ENCODE measurements around the gene SCN5A. TPM values are rescaled to one million over a fixed set of nuclear protein-coding genes. Genes with fewer than 3 reads are reported as not detected.

Gene SCN5A
- total RNA-seq = 239 TPM
- long read RNA-seq, partial matches to known transcripts = 119 of 315 reads
- long read RNA-seq, other reads (novel, unspliced or antisense) = 196 of 315 reads

DNA sequence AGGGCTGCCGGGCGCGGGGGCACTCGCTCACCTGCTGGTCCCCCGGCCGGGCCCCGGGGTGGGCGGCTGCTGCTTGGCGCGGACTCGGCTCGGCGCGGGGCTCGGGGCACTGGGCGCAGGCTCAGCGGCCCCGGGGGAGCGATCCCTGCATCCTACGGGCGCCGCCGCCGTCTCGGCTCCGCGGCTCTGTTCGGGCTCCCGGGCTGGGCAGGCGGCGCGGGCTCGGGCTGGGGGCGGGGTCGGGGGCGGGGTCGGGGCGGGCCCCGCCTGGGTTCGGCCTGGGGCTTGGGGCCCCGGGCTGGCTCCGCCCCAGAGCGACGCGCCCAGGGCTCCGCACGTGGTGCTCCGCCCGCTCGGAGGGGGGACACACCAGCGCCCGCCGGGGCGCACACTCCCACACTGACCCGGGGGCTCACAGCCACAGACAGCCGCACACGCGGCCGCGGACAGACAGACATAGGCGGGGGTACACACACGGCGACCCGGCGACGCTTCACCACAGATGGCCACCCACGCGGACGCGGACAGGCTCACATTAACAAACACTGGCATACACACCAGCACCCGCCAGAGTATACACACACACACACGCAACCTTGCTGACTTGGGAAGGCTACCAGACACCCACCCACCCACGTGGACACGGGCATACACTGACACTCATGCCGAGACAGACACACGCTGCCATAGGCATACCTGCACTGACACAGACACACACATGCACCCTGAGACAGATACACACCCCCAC lies at the start of gene SCN5A:
Gene SCN5A, minus strand, starts transcription at position 188 of the 748 bp plus-strand sequence. CDS start 16,380 bp downstream, outside the sequence.
- Histone ChIP-seq H3K27me3 (ENCODE audit: low read depth) (peaks cover 60% of the 10 kb centered on the region), H3K27ac (replicated peaks) (peak within 1 kb of the TSS; percentile 93), H3K36me3 (no peaks in the 10 kb centered on the region), H3K9me3 (replicated peaks) (no peaks in the 10 kb centered on the region), H3K4me3 (peak within 1 kb of the TSS; percentile 80), H3K4me1 (peaks cover 48% of the 10 kb centered on the region)
- peak; percentile 55 for DNase-seq
- intact Hi-C loops (cut with micrococcal nuclease) = loop anchor here (5.0 kb wide), 1 partner anchor 122 kb away; no protein-coding TSS in a partner anchor
- TF ChIP-seq, protein P1, sequence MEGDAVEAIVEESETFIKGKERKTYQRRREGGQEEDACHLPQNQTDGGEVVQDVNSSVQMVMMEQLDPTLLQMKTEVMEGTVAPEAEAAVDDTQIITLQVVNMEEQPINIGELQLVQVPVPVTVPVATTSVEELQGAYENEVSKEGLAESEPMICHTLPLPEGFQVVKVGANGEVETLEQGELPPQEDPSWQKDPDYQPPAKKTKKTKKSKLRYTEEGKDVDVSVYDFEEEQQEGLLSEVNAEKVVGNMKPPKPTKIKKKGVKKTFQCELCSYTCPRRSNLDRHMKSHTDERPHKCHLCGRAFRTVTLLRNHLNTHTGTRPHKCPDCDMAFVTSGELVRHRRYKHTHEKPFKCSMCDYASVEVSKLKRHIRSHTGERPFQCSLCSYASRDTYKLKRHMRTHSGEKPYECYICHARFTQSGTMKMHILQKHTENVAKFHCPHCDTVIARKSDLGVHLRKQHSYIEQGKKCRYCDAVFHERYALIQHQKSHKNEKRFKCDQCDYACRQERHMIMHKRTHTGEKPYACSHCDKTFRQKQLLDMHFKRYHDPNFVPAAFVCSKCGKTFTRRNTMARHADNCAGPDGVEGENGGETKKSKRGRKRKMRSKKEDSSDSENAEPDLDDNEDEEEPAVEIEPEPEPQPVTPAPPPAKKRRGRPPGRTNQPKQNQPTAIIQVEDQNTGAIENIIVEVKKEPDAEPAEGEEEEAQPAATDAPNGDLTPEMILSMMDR (IDR thresholded peaks at IDR 0.05; ENCODE audit: borderline replicate concordance) = no peak

DNA sequence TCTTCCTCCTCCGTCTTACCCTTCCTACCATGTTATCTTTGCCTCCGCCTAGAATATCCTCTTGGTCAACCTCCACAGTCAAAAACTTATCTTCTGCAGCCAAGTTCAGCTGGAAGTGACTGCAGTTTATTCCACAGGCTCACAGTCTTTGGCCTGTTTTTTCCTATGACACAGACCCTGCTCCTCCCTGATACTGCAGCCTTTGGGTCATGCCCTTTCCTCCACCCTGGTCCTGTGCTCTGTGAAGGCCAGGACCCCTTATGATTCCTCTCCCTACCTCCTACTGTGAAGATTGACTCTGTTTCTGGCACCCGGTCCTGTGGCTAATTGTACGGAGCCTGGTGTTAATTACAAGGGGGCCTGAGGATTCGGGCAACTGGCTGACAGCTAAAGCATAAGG lies 49.3 kb upstream of the SCN5A start:
- no peak overlapping the region for H3K4me3 ChIP-seq
- no peak for DNase-seq
- H3K27me3 ChIP-seq (ENCODE audit: low read depth) = no peaks in the 10 kb centered on the region
- intact Hi-C loops (cut with micrococcal nuclease) = no loop called here
- H3K9me3 ChIP-seq (replicated peaks) = no peaks in the 10 kb centered on the region
- peaks cover 4% of the 10 kb centered on the region for H3K4me1 ChIP-seq
- TF ChIP-seq, protein P1 (IDR thresholded peaks at IDR 0.05; ENCODE audit: borderline replicate concordance) = no peak
- no peak overlapping the region for H3K27ac ChIP-seq (replicated peaks)
- no peaks in the 10 kb centered on the region for H3K36me3 ChIP-seq

DNA sequence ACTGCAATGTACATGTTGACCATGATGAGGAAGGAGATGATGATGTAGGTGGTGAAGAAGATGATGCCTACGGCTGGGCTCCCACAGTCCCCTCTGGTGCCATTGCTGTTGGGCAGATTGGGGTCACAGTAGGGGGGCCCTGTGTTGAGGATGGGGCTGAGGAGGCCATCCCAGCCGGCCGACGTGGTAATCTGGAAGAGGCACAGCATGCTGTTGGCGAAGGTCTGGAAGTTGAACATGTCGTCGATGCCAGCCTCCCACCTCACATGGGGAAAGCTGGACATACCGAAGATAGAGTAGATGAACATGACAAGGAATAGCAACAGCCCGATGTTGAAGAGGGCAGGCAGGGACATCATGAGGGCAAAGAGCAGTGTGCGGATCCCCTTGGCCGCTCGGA lies 48.6 kb upstream of the SCN5A start:
- peaks cover 4% of the 10 kb centered on the region for H3K4me1 ChIP-seq
- no peaks in the 10 kb centered on the region for H3K9me3 ChIP-seq (replicated peaks)
- H3K27ac ChIP-seq (replicated peaks) = no peak overlapping the region
- H3K27me3 ChIP-seq (ENCODE audit: low read depth) = no peaks in the 10 kb centered on the region
- TF ChIP-seq, protein P1 (IDR thresholded peaks at IDR 0.05; ENCODE audit: borderline replicate concordance) = no peak
- H3K36me3 ChIP-seq = no peaks in the 10 kb centered on the region
- DNase-seq = no peak
- H3K4me3 ChIP-seq = no peak overlapping the region
- intact Hi-C loops (cut with micrococcal nuclease) = no loop called here

DNA sequence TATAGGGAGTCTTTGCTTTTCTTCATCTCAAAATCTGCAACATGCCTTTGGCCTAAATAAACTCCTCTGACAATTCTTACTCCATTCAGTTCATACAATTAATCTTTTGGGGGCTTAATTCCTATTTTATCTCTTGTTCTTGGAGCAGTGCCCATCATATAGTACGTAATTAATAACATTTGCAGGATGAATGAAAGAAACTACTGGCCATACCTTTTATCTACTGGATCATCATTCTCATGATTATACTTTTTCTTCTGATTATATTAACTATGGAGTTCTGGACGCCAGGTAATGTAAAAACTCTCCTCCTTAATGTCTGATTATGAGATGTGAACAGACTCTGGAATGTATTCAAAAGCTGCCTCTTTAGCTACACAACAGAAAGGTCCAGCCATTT lies 46.5 kb upstream of the SCN5A start:
- intact Hi-C loops (cut with micrococcal nuclease) = no loop called here
- TF ChIP-seq, protein P1 (IDR thresholded peaks at IDR 0.05; ENCODE audit: borderline replicate concordance) = no peak
- Histone ChIP-seq H3K4me3 (no peak overlapping the region), H3K9me3 (replicated peaks) (no peaks in the 10 kb centered on the region), H3K4me1 (no peaks in the 10 kb centered on the region), H3K27me3 (ENCODE audit: low read depth) (no peaks in the 10 kb centered on the region), H3K36me3 (no peaks in the 10 kb centered on the region), H3K27ac (replicated peaks) (no peak overlapping the region)
- DNase-seq = no peak

DNA sequence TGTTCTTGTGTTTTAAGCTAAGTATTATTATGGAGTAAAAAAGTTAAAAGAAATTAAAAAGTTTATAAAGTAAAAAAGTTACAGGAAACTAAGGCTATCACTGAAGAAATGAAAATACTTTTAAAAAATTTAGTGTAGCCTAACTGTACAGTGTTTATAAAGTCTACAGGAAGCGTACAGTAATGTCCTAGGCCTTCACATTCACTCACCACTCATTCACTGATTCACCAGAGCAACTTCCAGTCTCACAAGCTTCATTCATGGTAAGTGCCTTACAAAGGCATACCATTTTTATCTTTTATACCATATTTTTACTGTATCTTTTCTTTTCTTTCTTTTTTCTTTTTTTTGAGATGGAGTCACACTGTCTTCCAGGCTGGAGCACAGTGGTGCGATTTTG lies 40.7 kb upstream of the SCN5A start:
- Histone ChIP-seq H3K27me3 (ENCODE audit: low read depth) (no peaks in the 10 kb centered on the region), H3K4me1 (no peaks in the 10 kb centered on the region), H3K9me3 (replicated peaks) (no peaks in the 10 kb centered on the region), H3K36me3 (no peaks in the 10 kb centered on the region), H3K4me3 (no peak overlapping the region), H3K27ac (replicated peaks) (no peak overlapping the region)
- intact Hi-C loops (cut with micrococcal nuclease) = no loop called here
- TF ChIP-seq, protein P1 (IDR thresholded peaks at IDR 0.05; ENCODE audit: borderline replicate concordance) = no peak
- no peak for DNase-seq

Data from left ventricle myocardium inferior (tissue), 1 donor.